AG09309 (cell line): ENCODE measurements around the gene GATA1.

Experiments
- DNase-seq: peaks from one replicate; pipeline ENCODE4 v3.0.0-alpha.2; 2010; ENCODE audit warnings: low read depth
- H3K4me3 ChIP-seq: 2 replicates; pipeline ENCODE4 v1.5.1; 2011; ENCODE audit warnings: mild to moderate bottlenecking, low read depth, low read length, moderate library complexity; ENCODE audit not compliant: control insufficient read depth
- CTCF ChIP-seq: IDR thresholded peaks from 2 replicates; pipeline ENCODE4 v1.5.1; 2011; ENCODE audit warnings: mild to moderate bottlenecking, low read depth, low read length, inconsistent platforms; ENCODE audit not compliant: insufficient read depth, control insufficient read depth; ENCODE audit errors: missing control alignments

GATA1 gene

GRCh38 chrX:48839686-48840085, 53.3 kb downstream of the GATA1 start:
- no peak for TF ChIP-seq CTCF
- DNase-seq = no peak
- no peak overlapping the region for H3K4me3 ChIP-seq
